ENCODE results near the gene NACC2.
"Not testable (repeated sequence)": the region's sequence is repeated elsewhere in the genome, so short reads cannot be mapped to it uniquely, and the experiment has no call there.

NACC2 gene

DNA sequence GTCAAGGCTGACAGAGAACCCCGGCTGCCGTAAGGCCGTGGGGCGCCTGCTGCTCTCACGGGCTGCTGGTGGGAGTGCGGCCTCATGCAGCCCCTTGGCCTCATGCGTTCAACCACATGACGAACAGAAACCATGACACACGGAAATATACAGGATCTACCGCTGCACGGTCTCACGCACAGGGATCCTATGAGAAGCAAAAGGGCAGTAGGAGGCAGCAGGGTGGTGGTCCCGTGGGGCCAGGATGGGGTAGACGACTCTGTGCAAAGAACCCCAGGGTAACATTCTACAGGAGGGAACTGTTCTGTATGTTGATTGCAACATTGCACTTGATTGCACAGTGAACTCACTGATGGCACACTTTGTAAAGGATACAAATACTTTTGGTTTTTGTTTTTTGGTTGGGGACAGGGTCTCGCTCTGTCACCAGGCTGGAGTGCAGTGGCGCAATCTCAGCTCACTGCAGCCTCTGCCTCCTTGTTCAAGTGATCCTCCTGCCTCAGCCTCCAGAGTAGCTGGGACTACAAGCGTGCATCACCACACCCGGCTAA is 51.6 kb downstream of the NACC2 start:
- no peak for DNase-seq

DNA sequence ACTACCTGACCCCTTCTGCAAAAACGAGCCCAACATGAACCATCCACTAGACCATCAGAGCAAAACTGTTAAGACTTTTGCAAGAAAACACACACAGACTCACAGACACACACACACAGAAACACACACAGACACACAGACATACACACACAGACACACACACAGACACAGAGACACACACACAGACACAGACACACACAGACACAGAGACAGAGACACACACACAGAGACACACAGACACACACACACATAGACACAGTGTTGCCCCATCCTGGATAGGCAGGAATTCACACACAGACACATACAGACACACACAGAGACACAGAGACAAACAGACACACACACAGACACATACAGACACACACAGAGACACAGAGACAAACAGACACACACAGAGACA is 52.5 kb downstream of the NACC2 start:
- DNase-seq, result no peak

DNA sequence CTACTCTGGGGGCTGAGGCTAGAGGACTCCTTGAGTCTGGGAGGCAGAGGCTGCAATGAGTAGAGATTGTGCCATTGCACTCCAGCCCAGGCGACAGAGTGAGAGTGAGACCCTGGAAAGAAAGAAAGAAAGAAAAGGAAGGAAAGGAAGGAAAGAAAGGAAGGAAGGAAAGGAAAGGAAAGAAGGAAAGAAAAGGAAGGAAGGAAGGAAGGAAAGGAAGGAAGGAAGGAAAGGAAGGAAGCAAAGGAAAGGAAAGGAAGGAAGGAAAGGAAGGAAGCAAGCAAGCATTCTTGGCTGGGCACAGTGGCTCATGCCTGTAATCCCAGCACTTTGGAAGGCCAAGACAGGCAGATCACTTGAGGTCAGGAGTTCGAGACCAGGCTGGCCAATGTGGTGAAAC is 54.2 kb downstream of the NACC2 start:
- not testable (repeated sequence) for DNase-seq

DNA sequence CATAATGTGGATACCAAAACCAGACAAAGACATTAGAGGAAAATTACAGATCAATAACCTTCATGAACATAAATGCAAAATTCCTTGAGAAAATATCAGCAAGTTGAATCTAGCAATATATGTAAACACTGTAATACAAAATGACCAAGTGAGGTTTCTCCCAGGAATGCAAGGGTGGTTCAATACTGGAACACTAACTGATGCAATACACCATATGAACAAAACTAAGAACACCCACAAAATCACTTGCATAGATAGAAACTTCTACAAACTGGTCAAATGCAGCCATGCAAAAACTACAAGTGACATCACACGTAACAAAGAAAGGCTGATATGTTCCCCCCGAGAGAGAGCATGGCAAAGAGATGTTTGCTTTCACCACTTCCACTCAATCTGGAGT is 55.6 kb downstream of the NACC2 start:
- DNase-seq, result no peak

DNA sequence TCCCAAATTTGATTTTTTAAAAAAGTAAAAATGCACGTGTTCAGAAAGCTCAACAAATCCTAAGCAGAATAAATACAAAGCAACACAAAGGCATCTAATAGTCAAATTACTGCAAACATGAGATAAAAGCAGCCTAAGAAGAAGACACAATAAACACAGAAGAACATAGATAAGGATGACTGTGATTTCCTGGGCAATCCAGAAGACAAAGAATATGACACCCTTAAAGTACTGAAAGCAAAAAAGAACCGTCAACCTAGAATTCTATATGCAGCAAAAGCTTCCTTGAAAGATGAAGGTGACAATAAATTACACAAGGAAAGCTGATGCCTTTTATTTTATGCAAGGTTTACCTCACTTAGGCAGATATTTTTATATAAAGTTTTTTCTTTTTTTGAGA is 58.2 kb downstream of the NACC2 start:
- DNase-seq, result no peak

DNA sequence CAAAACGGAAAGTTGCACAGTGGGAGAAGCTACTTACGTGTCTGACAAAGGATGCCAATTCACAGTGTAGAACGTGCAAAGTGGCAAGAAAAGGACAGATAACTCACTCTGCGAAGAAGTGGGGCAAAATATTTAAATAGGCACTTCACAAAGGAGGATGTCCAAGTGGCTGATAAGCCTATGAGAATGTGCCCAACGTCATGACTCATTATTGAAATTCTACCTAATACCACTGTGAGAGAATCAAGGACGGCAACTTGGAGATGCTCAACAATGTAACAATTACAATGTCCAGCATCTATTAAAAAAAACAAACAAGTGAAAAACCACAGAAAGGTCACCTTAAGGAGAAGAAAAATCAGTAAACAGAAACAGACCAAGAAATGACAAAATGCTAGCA is 59.0 kb downstream of the NACC2 start:
- no peak for DNase-seq

DNA sequence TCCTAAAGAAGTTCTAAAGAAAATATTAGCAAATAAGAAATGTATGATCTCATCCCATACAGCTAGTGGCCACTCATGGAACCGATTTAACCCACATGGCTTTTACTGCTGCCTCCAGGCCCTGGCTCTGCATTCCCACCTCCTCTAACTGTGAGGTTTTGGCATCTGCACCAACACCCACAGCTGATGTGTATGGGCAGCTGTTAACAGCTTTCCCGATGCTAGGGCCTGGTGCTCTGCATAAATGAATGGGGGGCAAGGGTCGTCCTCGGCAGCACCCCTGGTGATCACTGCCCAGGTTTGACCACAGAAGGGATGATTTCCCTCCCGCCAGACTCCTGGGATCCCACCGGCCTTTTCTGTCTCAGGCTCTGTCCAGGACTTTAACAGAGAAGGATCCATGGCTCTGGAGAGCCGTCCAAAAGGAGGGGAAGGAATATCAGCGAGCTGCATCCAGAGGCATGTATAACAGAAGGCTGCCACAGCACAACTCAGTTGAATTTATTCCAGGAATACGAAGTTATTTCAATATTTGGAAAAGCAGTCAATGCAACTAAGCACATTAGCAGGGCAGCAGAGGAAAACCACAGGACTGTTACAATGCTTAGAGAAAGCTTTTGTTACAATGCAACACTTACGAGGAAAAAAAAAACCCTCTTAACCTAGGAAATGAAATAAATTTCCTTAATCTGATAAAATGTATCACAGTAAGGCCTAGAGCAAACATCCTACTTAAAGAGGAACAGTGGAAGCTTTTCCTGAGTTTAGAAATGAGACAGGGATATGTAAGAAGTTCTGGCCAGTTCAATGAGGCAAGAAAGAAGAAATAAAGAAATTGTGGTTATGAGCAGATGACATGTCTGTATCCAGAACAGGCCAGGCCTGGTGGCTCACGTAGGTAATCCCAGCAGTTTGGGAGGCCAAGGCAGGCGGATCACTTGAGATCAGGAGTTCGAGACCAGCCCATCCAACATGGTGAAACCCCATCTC is 63.1 kb downstream of the NACC2 start:
- no peak for DNase-seq

DNA sequence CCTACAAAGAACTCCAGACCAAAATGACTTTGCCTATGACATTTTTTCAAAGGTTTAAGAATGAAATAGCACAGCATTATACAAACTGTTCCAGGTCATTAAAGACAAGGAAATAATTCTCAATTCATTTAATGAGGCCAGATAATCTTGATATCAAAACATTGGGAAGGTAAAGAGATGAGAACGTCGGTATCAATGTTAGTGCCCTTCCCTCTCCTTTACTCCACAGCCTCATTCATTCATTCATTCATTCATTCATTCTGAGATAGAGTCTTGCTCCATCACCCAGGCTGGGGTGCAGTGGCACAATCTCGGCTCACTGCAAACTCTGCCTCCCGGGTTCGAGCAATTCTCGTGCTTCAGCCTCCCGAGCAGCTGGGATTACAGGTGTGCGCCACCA is 64.0 kb downstream of the NACC2 start:
- DNase-seq, result no peak

DNA sequence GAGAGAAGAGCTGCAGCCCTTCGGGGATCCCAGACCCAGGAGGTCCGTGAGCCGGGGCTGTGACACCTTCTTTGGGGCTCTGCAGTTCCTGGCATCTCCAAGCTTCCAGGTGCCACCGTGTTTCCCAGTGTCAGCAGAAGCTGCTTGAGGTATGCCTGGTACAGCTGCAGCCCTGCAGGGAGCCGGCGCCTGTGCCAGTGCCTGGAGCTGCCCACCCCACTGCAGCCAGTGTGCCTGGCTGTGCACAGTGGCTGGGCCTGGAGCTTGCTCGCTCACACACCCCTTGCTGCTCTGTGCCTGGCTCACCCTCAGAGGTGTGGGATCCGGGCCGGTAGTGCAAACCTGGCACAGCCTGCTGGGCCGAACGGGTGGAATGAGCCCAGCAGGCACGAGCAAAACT is 65.5 kb downstream of the NACC2 start:
- no peak for DNase-seq

DNA sequence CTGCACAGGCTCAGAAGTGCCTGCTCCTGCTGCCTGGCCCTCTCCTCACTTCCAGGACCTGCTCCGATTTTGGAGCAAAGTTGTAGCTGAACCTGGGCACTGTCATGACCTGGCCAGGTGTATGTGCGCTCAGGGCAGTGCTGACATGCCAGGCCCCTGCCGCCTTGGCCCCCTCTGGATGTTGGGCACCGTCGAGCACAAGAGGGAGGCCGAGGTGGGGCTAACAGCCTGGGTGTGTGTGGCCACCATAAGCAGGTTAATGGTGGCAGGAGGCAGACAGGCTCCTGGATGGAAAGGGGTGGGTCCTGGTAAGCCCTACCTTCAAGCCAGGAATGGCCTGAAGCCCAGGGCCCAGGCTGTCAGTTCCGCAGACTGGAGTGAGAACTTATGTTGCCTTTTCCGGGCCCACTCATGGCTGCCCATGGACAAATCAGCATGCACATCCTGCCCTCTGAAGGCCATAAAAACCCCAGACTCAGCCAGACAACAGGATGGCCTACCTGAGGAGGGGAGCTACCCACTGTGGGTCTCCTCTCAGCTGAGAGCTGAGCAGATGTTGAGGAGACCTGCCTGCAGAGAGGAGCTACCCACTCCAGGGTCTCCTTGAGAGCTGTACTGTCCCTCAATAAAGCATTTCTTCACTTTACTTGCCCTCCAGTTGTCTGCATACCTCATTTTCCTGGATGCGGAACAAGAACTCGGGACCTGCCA is 66.2 kb downstream of the NACC2 start:
- DNase-seq, result no peak

DNA sequence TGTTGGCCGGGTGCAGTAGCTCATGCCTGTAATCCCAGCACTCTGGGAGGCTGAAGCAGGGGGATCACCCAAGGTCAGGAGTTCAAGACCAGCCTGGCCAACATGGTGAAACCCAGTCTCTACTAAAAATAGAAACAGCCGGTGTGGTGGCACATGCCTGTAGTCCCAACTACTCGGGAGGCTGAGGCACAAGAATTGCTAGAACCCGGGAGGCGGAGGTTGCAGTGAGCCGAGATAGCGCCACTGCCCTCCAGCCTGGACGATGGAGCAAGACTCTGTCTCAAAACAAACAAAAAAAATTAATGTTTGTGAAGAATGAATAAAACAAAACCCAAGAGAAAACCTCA is 68.2 kb downstream of the NACC2 start:
- not testable (repeated sequence) for DNase-seq

DNA sequence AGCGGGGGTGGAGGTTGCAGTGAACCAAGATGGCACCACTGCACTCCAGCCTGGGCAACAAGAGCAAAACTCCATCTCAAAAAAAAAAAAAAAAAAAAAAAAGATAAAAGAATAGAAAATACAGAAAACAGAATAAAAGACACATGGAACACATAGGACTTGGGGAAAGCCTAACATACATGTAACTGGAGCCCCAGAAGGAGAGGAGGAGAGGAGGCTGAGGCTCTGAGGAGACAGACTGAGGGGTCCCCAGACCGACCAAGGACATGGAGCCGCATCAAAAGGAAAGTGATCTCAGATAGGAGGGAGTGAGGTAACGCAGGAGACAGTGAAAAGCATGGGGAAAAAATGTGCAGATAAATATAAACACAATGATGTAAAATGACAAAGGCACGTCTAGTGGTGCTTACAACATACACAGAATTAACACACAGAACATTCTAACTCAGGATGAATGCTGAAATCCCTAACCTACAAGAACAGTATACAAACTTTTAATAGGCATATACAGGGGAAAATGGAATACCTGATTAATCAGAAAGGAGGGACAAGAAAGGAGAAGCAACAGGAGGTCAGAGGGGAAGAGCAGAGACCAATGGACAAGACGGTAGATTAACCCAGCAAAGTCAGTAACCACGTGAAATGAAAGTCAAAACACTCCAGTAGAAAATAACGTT is 68.7 kb downstream of the NACC2 start:
- no peak for DNase-seq

DNA sequence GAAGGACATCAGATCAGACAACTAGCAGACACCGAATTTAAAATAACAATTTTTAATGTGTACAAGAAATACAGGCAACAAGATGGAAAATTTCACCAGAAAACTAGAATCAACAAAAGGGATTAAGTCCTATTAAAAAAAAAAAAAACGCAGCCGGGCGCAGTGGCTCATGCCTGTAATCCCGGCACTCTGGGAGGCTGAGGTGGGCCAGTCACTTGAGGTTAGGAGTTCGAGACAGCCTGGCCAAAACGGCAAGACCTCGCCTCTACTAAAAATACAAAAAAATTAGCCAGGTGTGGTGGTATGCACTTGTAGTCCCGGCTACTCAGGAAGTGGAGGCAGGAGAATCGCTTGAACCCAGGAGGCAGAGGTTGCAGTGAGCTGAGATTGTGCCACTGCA is 69.6 kb downstream of the NACC2 start:
- no peak for DNase-seq

DNA sequence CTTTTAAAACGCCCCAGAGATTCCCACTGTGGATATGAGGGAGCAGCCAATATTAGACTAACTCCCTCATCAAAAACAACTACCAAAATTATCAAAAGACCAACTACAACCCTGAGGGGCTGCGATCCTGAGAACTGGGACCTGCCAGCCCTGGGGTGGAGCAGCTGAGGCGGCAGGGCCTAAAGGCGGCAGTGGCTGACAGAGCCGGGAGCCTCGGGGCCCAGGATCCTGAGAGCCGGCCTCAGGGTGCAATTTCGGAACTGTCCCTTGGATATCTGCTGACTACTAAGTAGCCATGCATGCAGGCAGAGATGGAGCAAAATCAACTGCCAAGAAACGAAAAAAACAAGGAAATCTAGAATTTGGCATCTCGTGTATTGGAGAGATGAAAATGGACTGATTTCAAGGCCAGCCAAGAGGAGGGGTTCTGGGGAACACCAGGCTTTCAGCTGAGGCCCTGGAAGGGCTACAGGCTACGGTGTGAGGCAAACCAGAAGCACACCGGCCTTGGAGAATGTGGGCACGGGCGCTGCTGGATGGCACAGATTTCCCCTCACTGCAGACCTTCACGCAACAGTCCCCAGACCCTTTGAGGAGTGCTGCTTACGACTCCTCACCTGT is 70.3 kb downstream of the NACC2 start:
- no peak for DNase-seq

DNA sequence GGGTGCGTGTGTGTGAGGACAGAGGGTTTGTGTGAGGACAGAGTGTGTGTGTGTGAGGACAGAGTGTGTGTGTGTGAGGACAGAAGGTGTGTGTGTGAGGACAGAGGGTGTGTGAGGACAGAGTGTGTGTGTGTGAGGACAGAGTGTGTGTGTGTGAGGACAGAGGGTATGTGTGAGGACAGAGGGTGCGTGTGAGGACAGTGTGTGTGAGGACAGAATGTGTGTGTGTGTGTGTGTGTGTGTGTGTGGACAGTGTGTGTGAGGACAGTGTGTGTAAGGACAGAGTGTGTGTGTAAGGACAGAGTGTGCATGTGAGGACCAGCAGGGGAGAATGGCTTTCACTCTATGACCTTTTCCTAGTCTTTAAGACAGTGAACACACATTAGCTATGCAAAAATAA is 70.8 kb downstream of the NACC2 start:
- DNase-seq, result no peak

DNA sequence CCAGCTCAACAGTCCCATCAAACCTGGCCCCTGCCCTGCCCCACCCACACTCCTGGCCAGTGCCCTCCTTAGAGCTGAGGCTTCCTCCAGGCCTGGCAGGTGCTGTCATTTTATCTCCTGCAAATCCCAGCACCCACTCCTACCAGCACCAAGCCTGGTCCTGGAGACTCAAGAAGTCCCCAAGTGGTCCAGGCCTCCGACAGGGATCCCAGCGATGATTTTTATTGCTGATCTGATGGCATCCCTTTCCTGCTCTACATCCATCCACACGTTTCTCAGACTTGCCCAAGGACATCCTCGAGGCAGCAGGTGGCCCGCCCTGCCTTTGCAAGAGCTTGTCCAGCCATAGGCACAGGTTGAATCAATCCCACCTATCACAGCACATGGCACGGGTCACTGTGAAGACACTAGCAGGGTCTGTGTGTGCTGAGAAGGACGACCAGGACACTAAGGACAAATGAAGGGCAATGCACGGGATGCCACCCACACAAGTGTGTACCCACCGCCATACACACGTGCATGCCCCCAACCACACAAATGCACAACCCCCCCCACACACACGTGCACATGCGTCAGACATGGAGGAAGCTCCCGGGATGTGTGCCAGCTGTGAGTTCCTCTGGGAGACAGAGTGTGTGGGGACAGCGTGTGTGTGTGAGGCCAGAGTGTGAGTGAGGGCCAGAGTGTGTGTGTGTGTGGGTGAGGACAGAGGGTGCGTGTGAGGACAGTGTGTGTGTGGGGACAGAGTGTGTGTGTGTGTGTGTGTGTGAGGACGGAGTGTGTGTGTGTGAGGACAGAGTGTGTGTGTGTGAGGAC is 71.5 kb downstream of the NACC2 start:
- DNase-seq, result no peak

DNA sequence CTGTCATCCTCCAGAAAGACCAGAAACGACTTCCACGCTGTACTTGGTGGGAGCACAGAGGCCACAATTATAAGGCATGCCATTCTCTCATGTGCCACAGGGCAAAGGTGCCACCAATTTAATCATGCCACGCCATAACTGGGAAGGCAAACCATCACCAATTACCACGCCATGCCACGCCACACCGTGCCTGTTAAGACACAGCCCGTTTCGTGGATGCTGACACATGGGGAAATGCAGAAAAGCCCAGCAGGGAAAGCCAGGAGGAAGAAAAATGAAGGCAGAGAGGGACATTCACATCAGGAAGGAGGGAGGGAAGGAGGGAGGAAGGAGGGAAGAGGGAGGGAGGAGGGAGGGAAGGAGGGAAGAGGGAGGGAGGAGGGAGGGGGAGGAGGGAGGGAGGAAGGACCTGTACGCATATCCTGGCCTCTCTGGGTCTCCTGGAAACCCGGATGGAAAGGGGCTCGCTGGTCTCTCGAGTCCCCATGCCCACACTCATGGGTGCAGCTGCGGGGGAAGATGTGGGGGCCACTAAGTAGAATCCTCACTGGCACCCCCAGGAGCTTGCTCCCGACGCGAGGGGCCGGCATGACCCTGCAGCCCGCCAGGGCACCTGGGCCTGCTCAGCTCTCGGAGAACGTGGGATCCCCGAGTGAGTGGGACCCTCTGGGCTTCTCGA is 72.2 kb downstream of the NACC2 start:
- DNase-seq, result no peak

DNA sequence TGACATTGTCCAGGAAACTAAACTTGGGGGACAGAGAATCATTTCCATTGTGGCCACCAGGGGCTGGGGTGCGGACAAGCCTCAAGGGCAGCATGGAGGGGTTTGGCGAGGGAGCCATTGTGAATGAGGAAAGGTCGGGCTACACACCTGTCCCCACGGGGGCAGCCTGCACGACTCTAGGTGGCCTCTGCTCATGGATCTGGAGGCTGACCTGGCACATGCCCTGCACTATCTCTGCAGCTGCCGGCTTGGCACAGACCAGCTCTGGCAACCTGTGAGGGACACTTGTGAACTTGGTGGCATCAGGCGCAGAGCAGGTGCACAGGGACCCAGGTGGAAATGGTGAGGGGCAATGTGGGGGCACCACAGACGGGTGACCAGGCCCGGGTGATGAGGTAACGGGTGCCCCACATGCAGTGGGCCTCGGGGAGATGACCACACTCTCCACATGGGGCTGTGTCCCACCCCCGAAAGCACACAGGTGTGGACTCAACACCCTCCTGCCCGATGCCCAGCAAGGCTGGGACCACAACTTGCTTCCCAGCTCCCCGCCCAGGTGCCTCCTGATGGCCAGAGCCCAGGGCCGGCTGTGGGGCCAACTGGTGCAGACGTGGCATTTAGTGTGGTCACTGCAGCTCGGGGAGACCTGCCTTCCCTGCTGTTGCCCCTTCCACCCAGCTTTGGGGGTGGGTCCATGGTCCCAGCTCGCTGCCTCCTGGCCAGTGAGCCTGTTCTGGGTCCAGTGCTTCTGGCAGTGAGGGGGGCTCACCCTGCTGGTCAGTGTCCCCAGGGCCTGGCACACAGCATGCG is 73.0 kb downstream of the NACC2 start:
- no peak for DNase-seq

DNA sequence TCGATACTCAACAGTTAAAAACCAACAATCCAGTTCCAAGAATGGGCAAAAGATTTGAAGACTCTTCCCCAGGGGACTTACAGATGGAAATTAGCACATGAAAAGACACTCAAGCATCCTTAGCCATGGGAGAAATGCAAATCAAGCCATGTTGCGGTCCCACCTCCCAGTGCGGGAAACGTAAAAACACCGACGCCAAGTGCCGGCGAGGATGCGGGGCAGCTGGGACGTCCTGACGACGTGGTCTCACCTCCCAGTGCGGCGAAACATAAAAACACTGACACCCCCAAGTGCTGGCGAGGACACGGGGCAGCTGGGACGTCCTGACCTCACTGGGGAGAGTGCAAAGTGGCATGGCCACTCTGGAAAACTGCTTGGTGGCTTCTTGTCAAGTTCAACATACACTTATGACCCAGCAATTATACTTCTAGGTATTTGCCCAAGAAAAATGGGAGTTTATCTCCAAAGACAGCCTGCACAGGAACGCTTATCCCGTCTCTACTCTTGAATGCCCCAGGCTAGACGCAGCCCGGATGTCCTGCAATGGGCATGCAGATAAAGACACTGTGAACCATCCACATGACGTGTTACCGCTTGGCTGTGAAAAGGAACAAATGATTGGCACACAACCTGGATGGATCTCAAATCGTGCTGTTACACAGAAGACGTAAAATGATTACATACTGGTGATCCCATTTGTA is 73.8 kb downstream of the NACC2 start:
- no peak for DNase-seq

DNA sequence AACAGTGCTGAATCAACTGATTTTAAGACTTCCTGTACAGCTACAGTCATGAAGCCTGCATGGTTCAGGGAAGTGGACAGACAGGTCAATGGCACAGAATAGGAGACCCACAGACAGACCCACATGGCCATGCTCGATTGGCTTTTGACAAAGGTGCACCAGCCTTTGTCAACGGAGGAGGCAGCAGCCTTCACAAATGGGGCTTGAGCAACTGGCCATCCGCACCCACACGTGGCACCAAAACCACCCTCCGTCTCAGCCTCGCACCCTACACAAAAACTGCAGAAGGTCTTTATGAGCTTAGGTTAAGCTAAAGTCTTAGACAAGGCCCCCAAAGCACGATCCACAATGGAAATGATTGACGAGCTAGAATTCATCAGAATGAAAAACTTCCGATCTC is 74.4 kb downstream of the NACC2 start:
- no peak for DNase-seq

All from amniotic stem cell (primary cell).